HepG2 (cell line): ENCODE measurements around the gene SLC25A22. TPM values are rescaled to one million over a fixed set of nuclear protein-coding genes. Genes with fewer than 3 reads are reported as not detected.

ENCODE experiments used
- SMARCC2 ChIP-seq: fragments of 450-650 bp; IDR thresholded peaks from 2 replicates; pipeline ENCODE4 v1.6.1; 2017; ENCODE audit warnings: antibody characterized with exemption, mild to moderate bottlenecking
- ZFP1 ChIP-seq: IDR thresholded peaks from 2 replicates; pipeline ENCODE4 v1.6.1; 2016
- ZNF235 ChIP-seq: sonication (generic); formaldehyde crosslinking; IDR thresholded peaks from 2 replicates; pipeline ENCODE4 v1.8.1; 2023; ENCODE audit warnings: mild to moderate bottlenecking, missing genetic modification reagents, borderline replicate concordance
- ZNF335 ChIP-seq: sonication (generic); formaldehyde crosslinking; IDR thresholded peaks from 2 replicates; pipeline ENCODE4 v1.4.0; 2020; ENCODE audit warnings: missing genetic modification reagents
- ZNF569 ChIP-seq: sonication (generic); formaldehyde crosslinking; IDR thresholded peaks from 2 replicates; pipeline ENCODE4 v1.5.0; 2020; ENCODE audit warnings: mild to moderate bottlenecking, missing genetic modification reagents, moderate library complexity, borderline replicate concordance
- ZNF7 ChIP-seq: IDR thresholded peaks from 2 replicates; pipeline ENCODE4 v1.6.1; 2016; ENCODE audit warnings: missing biosample characterization, missing genetic modification reagents
- polyA plus RNA-seq, 8 experiments: library from polyadenylated mRNA; depleted of rRNA in 3 of 8; stranded (reverse) in 7 of 8; unstranded in 1 of 8; fragments of >200 nt; fragmentation: Illumina TruSeq in 4 of 8; extraction: Trizol in 4 of 8; gene quantifications; 2 replicates each; pipeline versions ENCODE4 v1.2.1 to v1.2.3, GENCODE V29; 2011 to 2016; ENCODE audit warnings: low read depth in 4 of 8, missing spikeins in 1 of 8, mixed read lengths in 1 of 8; ENCODE audit not compliant: insufficient read depth in 1 of 8
- total RNA-seq, 5 experiments: library from RNA; depleted of rRNA; stranded (reverse); fragments of >200 nt; fragmentation: Illumina TruSeq; extraction: Trizol; gene quantifications; 2 replicates each; pipeline ENCODE4 v1.2.3, GENCODE V29; 2016; ENCODE audit warnings: low read depth in 1 of 5
- TF ChIP-seq, protein P1 (sequence below): fragments of 450-650 bp; IDR thresholded peaks from 2 replicates; pipeline ENCODE4 v1.6.1; 2017
- TF ChIP-seq, protein P2 (sequence below): sonication (generic); formaldehyde crosslinking; conservative IDR thresholded peaks from 2 replicates; pipeline ENCODE4 v1.8.0; 2022; ENCODE audit warnings: mild to moderate bottlenecking, moderate library complexity, missing genetic modification reagents
- TF ChIP-seq, protein P3 (sequence below): sonication (generic); formaldehyde crosslinking; IDR thresholded peaks from 2 replicates; pipeline ENCODE4 v1.4.0; 2020; ENCODE audit warnings: missing genetic modification reagents
- TF ChIP-seq, protein P4 (sequence below): sonication (generic); formaldehyde crosslinking; IDR thresholded peaks from 2 replicates; pipeline ENCODE4 v1.4.0; 2020; ENCODE audit warnings: mild to moderate bottlenecking, missing genetic modification reagents, borderline replicate concordance
- TF ChIP-seq, protein P5 (sequence below): sonication (generic); formaldehyde crosslinking; IDR thresholded peaks from 2 replicates; pipeline ENCODE4 v1.4.0; 2020; ENCODE audit warnings: missing genetic modification reagents, mild to moderate bottlenecking, borderline replicate concordance

Gene SLC25A22
- total and polyA plus RNA-seq, 2 of the 13 experiments (the other 11 are each of a cell fraction or from before 2014, with no cell fraction given), result 12.4 to 19.2 TPM

DNA sequence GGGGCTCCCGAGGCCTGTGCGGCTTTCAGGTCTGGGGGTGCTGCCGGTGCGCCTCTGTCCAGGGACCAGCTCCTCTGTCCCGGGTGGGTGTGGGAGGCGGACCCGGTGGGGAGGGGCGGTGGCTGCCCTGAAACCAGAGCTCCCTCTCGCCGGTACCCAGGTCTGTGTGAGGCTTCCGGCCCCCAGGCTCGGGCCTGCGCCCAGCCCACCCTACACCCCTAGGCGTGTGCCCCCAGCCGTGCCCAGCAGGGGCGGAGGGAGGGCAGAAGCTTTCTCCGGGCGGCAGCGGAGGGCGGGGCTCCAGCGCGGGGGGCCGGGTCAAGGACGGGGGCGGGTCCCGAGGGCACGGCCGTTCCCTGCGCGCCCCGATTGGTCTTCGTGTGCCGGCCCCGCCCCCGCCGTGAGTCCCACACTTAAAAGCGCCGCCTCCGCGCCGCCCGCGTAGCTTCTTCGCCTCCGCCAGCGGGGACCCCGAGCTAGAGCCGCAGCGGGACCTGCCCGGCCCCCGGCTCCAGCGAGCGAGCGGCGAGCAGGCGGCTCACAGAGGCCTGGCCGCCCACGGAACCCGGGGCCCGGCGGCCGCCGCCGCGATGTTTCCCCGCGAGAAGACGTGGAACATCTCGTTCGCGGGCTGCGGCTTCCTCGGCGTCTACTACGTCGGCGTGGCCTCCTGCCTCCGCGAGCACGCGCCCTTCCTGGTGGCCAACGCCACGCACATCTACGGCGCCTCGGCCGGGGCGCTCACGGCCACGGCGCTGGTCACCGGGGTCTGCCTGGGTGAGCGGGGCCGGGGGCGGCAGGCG, 21.2 kb upstream of the SLC25A22 start (continued):
- TF ChIP-seq, protein P1, sequence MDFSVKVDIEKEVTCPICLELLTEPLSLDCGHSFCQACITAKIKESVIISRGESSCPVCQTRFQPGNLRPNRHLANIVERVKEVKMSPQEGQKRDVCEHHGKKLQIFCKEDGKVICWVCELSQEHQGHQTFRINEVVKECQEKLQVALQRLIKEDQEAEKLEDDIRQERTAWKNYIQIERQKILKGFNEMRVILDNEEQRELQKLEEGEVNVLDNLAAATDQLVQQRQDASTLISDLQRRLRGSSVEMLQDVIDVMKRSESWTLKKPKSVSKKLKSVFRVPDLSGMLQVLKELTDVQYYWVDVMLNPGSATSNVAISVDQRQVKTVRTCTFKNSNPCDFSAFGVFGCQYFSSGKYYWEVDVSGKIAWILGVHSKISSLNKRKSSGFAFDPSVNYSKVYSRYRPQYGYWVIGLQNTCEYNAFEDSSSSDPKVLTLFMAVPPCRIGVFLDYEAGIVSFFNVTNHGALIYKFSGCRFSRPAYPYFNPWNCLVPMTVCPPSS, result no peak
- no peak; the same call in 1 of the 2 replicates for TF ChIP-seq ZFP1 (CRISPR knock-in tag)
- no peak for TF ChIP-seq ZNF235 (CRISPR knock-in tag)
- no peak for TF ChIP-seq ZNF7 (CRISPR knock-in tag)
- TF ChIP-seq, protein P2, sequence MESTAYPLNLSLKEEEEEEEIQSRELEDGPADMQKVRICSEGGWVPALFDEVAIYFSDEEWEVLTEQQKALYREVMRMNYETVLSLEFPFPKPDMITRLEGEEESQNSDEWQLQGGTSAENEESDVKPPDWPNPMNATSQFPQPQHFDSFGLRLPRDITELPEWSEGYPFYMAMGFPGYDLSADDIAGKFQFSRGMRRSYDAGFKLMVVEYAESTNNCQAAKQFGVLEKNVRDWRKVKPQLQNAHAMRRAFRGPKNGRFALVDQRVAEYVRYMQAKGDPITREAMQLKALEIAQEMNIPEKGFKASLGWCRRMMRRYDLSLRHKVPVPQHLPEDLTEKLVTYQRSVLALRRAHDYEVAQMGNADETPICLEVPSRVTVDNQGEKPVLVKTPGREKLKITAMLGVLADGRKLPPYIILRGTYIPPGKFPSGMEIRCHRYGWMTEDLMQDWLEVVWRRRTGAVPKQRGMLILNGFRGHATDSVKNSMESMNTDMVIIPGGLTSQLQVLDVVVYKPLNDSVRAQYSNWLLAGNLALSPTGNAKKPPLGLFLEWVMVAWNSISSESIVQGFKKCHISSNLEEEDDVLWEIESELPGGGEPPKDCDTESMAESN (CRISPR knock-in tag), result peak; percentile 39; the same call in 1 of the 2 replicates
- no peak for TF ChIP-seq ZNF335 (CRISPR knock-in tag)
- TF ChIP-seq ZNF569 (CRISPR knock-in tag), result no peak
- TF ChIP-seq, protein P3, sequence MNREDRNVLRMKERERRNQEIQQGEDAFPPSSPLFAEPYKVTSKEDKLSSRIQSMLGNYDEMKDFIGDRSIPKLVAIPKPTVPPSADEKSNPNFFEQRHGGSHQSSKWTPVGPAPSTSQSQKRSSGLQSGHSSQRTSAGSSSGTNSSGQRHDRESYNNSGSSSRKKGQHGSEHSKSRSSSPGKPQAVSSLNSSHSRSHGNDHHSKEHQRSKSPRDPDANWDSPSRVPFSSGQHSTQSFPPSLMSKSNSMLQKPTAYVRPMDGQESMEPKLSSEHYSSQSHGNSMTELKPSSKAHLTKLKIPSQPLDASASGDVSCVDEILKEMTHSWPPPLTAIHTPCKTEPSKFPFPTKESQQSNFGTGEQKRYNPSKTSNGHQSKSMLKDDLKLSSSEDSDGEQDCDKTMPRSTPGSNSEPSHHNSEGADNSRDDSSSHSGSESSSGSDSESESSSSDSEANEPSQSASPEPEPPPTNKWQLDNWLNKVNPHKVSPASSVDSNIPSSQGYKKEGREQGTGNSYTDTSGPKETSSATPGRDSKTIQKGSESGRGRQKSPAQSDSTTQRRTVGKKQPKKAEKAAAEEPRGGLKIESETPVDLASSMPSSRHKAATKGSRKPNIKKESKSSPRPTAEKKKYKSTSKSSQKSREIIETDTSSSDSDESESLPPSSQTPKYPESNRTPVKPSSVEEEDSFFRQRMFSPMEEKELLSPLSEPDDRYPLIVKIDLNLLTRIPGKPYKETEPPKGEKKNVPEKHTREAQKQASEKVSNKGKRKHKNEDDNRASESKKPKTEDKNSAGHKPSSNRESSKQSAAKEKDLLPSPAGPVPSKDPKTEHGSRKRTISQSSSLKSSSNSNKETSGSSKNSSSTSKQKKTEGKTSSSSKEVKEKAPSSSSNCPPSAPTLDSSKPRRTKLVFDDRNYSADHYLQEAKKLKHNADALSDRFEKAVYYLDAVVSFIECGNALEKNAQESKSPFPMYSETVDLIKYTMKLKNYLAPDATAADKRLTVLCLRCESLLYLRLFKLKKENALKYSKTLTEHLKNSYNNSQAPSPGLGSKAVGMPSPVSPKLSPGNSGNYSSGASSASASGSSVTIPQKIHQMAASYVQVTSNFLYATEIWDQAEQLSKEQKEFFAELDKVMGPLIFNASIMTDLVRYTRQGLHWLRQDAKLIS (CRISPR knock-in tag), result no peak
- no peak for TF ChIP-seq SMARCC2
- TF ChIP-seq, protein P4, sequence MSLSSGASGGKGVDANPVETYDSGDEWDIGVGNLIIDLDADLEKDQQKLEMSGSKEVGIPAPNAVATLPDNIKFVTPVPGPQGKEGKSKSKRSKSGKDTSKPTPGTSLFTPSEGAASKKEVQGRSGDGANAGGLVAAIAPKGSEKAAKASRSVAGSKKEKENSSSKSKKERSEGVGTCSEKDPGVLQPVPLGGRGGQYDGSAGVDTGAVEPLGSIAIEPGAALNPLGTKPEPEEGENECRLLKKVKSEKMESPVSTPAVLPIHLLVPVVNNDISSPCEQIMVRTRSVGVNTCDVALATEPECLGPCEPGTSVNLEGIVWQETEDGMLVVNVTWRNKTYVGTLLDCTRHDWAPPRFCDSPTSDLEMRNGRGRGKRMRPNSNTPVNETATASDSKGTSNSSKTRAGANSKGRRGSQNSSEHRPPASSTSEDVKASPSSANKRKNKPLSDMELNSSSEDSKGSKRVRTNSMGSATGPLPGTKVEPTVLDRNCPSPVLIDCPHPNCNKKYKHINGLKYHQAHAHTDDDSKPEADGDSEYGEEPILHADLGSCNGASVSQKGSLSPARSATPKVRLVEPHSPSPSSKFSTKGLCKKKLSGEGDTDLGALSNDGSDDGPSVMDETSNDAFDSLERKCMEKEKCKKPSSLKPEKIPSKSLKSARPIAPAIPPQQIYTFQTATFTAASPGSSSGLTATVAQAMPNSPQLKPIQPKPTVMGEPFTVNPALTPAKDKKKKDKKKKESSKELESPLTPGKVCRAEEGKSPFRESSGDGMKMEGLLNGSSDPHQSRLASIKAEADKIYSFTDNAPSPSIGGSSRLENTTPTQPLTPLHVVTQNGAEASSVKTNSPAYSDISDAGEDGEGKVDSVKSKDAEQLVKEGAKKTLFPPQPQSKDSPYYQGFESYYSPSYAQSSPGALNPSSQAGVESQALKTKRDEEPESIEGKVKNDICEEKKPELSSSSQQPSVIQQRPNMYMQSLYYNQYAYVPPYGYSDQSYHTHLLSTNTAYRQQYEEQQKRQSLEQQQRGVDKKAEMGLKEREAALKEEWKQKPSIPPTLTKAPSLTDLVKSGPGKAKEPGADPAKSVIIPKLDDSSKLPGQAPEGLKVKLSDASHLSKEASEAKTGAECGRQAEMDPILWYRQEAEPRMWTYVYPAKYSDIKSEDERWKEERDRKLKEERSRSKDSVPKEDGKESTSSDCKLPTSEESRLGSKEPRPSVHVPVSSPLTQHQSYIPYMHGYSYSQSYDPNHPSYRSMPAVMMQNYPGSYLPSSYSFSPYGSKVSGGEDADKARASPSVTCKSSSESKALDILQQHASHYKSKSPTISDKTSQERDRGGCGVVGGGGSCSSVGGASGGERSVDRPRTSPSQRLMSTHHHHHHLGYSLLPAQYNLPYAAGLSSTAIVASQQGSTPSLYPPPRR (CRISPR knock-in tag), result no peak
- TF ChIP-seq, protein P5, sequence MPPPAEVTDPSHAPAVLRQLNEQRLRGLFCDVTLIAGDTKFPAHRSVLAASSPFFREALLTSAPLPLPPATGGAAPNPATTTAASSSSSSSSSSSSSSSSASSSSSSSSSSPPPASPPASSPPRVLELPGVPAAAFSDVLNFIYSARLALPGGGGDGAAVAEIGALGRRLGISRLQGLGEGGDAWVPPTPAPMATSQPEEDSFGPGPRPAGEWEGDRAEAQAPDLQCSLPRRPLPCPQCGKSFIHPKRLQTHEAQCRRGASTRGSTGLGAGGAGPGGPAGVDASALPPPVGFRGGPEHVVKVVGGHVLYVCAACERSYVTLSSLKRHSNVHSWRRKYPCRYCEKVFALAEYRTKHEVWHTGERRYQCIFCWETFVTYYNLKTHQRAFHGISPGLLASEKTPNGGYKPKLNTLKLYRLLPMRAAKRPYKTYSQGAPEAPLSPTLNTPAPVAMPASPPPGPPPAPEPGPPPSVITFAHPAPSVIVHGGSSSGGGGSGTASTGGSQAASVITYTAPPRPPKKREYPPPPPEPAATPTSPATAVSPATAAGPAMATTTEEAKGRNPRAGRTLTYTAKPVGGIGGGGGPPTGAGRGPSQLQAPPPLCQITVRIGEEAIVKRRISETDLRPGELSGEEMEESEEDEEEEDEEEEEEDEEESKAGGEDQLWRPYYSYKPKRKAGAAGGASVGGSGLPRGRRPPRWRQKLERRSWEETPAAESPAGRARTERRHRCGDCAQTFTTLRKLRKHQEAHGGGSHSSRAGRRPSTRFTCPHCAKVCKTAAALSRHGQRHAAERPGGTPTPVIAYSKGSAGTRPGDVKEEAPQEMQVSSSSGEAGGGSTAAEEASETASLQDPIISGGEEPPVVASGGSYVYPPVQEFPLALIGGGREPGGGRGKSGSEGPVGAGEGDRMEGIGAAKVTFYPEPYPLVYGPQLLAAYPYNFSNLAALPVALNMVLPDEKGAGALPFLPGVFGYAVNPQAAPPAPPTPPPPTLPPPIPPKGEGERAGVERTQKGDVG (CRISPR knock-in tag), result no peak
